WERI-Rb-1 (cell line): ENCODE data around the gene PLXNA4.

Experiments
- DNase-seq: peaks from one replicate; pipeline ENCODE4 v3.0.0-alpha.2; 2020
- H3K27ac ChIP-seq: fragments of 250-450 bp; sonication (Bioruptor Pico); 2 replicates; pipeline ENCODE4 v1.5.1; 2020; ENCODE audit warnings: mild to moderate bottlenecking, moderate library complexity
- H3K27me3 ChIP-seq: fragments of 250-450 bp; sonication (Bioruptor Pico); 2 replicates; pipeline ENCODE4 v1.5.1; 2021; ENCODE audit warnings: mild to moderate bottlenecking, low read depth, moderate library complexity; ENCODE audit not compliant: insufficient read depth, severe bottlenecking
- H3K36me3 ChIP-seq: fragments of 250-450 bp; sonication (Bioruptor Pico); 2 replicates; pipeline ENCODE4 v1.5.1; 2020; ENCODE audit warnings: mild to moderate bottlenecking, moderate library complexity
- H3K4me3 ChIP-seq: 2 replicates; pipeline ENCODE4 v1.5.1; 2011; ENCODE audit warnings: low read depth, mild to moderate bottlenecking, control low read depth, low read length
- H3K9me3 ChIP-seq: fragments of 250-450 bp; sonication (Bioruptor Pico); 2 replicates; pipeline ENCODE4 v1.5.1; 2021; ENCODE audit warnings: mild to moderate bottlenecking, moderate library complexity; ENCODE audit not compliant: severe bottlenecking
- TF ChIP-seq, protein P1 (sequence below): IDR thresholded peaks from 2 replicates; pipeline ENCODE4 v1.5.1; 2011; ENCODE audit warnings: low read depth, mild to moderate bottlenecking, control low read depth, inconsistent platforms, low read length

The PLXNA4 gene

DNA sequence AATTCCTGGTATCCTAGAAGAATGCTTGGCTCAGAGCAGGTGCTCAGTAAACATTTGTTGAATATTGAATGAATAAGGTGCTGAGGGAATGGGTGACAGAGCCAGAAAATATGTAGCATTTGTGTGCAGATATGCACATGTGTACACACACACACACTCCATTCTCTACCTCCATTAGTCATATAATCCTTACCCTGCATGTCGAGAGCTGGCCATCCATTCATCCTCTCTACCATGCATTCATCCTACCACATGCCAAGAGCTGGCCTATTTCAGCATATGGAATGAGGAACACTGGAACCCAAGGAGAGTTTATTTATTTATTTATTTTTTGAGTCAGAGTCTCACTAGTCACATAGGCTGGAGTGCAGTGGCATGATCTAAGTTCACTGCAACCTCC is 284.8 kb downstream of the PLXNA4 start:
- Histone ChIP-seq H3K4me3 (no peak overlapping the region), H3K27ac (no peak overlapping the region), H3K27me3 (no peaks in the 10 kb centered on the region), H3K9me3 (no peaks in the 10 kb centered on the region), H3K36me3 (no peaks in the 10 kb centered on the region)
- no peak for DNase-seq
- TF ChIP-seq, protein P1, sequence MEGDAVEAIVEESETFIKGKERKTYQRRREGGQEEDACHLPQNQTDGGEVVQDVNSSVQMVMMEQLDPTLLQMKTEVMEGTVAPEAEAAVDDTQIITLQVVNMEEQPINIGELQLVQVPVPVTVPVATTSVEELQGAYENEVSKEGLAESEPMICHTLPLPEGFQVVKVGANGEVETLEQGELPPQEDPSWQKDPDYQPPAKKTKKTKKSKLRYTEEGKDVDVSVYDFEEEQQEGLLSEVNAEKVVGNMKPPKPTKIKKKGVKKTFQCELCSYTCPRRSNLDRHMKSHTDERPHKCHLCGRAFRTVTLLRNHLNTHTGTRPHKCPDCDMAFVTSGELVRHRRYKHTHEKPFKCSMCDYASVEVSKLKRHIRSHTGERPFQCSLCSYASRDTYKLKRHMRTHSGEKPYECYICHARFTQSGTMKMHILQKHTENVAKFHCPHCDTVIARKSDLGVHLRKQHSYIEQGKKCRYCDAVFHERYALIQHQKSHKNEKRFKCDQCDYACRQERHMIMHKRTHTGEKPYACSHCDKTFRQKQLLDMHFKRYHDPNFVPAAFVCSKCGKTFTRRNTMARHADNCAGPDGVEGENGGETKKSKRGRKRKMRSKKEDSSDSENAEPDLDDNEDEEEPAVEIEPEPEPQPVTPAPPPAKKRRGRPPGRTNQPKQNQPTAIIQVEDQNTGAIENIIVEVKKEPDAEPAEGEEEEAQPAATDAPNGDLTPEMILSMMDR: no peak

DNA sequence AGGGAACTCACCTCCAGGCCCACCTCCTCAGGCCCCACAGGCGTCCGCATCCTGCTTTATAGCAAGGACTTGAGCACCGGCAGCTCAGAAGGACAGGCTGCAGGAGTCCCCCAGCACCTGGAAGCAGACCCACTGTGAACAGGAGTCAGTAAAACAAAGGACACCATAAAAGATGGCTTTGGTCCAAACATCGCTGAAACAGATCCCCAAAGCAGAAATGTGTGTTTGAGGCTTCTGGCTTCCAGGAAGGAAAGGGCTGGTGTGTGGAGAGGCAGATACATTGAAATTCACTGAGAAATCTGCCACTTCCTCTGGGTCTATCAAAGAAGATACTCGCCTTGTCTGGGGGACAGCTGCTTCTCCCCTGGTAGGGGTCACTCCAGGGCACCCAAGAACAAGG is 286.2 kb downstream of the PLXNA4 start:
- Histone ChIP-seq H3K36me3 (no peaks in the 10 kb centered on the region), H3K9me3 (no peaks in the 10 kb centered on the region), H3K4me3 (no peak overlapping the region), H3K27me3 (no peaks in the 10 kb centered on the region), H3K27ac (no peak overlapping the region)
- TF ChIP-seq, protein P1: no peak
- no peak for DNase-seq

DNA sequence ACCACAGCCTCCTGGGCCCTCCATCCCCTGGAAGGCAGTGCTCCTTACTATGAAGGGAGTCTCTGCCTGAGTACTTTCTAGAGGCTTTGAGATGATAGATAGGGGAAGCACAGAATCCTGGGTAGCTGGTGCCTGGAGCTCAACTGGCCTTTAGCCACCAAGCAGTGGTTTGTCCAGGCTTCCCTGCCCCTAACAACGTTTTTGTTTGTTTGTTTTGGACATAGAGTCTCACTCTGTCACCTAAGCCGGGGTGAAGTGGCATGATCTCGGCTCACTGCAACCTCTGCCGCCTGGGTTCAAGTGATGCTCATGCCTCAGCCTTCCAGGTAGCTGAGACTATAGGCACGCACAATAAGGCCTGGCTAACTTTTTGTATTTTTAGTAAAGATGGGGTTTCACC is 289.4 kb downstream of the PLXNA4 start:
- Histone ChIP-seq H3K4me3 (no peak overlapping the region), H3K9me3 (no peaks in the 10 kb centered on the region), H3K36me3 (no peaks in the 10 kb centered on the region), H3K27me3 (no peaks in the 10 kb centered on the region), H3K27ac (no peak overlapping the region)
- TF ChIP-seq, protein P1: no peak
- no peak for DNase-seq

DNA sequence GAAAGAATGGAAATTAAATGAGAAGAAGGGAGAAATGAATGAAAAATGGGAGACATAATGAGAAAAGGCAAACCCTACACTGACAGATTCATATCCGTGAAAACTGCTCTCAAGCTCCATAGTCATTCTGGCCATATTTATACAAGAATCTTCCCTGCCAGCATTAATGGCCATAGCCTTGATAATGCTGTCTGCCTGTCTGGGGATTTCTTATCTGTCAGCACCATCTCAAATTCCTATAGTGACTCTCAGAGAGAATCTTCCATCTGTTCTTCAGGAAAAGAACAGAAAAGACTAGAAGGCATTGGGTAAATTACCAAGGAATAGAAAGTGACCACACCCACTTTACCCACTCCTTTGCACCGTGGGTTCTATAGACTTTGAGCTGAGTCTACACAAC is 295.9 kb downstream of the PLXNA4 start:
- no peak for DNase-seq
- Histone ChIP-seq H3K4me3 (no peak overlapping the region), H3K27me3 (no peaks in the 10 kb centered on the region), H3K27ac (no peak overlapping the region), H3K36me3 (no peaks in the 10 kb centered on the region), H3K9me3 (peaks cover 2% of the 10 kb centered on the region)
- TF ChIP-seq, protein P1: no peak

DNA sequence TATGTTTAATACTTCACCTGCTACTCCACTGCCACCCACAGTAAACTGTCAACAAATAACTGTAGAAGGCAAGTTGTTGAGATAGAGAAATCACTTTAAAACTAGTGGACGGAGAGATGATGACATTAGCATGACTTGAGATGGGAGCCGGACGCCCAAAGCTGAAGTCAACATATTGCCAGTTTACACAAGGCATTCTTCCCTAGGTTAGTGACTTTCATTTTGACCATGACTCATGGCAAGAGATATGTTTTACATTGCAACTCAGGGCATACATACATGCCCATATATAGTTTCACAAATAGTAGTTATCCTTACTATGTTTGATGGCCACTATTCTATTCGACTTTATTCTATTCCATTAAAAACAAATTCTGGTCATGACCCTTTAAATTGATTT is 296.6 kb downstream of the PLXNA4 start:
- Histone ChIP-seq H3K27ac (no peak overlapping the region), H3K9me3 (peaks cover 2% of the 10 kb centered on the region), H3K4me3 (no peak overlapping the region), H3K36me3 (no peaks in the 10 kb centered on the region), H3K27me3 (no peaks in the 10 kb centered on the region)
- no peak for DNase-seq
- TF ChIP-seq, protein P1: no peak

DNA sequence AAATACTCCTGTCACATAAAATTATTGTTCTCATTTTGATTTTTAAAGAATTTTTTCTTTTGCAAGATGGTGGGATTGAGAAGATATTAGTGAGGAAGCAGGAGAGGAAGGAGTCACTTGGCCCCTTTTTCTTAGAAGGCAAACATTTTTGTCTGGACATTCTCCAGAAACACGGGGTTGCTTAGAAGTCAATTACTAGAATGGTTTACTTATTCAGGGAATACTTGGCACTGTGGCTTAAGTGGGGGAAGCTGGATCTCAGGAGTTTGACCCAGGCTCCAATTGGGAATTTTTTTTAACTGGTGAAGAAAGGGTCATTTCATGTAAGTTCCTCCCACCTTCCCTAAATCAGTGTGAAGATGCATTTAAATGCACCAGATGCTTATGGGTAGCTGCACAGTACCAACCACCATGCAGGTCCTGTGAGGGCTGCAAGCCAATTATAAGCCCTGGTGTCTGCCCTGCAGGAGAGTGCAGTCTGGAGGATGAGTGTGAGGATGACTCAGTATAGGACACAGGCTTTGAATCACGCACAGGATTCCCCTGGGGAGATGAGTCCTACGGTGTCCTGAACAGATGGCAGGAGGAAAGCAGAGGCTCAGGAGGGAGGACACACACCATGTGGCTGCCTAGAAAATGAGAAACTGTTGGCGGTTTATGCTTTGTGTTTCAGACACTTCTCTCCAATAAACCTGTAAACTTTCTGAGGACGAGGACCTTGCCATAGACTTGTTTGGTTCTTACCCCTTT is 299.1 kb downstream of the PLXNA4 start:
- no peaks in the 10 kb centered on the region for H3K27me3 ChIP-seq
- peak; percentile 73 for DNase-seq
- TF ChIP-seq, protein P1: no peak
- H3K9me3 ChIP-seq: peaks cover 2% of the 10 kb centered on the region
- H3K36me3 ChIP-seq: no peaks in the 10 kb centered on the region
- H3K4me3 ChIP-seq: no peak overlapping the region
- H3K27ac ChIP-seq: peak overlapping the region; percentile 82
